Measurements from ENCODE around the gene SDHAF3.
A peak's percentile ranks its signal among the peaks of the same experiment; 100 is the strongest.
"Not testable (repeated sequence)": the region's sequence is repeated elsewhere in the genome, so short reads cannot be mapped to it uniquely, and the experiment has no call there.

SDHAF3 gene

DNA sequence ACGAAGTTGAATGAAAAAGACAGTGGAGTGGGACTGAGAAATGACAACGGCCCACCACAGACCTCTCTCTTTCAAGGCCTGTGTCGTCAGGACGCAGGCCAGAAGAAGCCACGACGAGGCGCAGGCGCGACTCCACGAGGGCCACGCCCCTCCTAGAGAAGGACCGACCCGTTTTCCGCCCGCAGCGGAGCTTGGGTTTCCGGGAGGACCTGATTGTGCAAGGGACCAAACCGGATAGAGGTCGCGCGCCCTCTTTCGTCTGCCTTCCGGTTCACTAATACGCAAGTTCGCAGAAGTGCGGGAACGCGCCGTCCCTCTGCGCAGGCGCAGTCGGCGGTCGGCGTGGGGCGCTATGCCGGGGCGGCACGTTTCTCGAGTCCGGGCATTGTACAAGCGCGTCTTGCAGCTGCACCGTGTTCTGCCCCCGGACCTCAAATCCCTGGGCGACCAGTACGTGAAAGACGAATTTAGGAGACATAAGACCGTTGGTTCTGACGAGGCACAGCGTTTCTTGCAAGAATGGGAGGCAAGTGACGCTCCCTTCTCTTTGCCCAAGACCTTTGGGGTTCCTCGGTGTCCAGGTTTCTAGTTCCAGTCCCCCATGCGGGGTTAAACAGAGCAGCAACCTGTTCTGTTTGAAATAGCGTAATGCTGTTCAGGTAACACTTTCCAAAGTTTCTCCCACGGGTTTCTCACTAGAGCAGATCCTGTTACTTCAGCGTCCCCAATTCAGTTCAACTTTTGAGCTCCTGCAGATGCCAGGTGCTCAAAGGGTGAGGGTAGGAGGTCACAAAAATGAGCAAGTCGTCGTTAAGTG, at the start of gene SDHAF3:
SDHAF3 (plus strand) TSS at position 327 of the 817 bp plus-strand sequence; CDS start at position 353, 26 bp downstream.
- peak; percentile 80 for FAIRE-seq

DNA sequence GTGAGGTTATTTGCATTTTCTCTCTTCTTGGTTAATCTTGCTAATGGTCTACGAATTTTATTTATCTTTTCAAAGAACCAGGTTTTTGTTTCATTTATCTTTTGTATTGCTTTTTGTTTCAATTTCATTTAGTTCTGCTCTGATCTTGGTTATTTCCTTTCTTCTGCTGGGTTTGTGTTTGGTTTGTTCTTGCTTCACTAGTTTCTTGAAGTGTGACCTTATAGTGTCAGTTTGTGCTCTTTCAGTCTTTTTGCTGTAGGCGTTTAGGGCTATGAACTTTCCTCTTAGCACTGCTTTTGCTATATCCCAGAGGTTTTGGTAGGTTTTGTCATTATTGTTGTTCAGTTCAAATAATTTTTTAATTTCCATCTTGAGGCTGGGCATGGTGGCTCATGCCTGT, 45.5 kb upstream of the SDHAF3 start:
- not testable (repeated sequence) for FAIRE-seq

DNA sequence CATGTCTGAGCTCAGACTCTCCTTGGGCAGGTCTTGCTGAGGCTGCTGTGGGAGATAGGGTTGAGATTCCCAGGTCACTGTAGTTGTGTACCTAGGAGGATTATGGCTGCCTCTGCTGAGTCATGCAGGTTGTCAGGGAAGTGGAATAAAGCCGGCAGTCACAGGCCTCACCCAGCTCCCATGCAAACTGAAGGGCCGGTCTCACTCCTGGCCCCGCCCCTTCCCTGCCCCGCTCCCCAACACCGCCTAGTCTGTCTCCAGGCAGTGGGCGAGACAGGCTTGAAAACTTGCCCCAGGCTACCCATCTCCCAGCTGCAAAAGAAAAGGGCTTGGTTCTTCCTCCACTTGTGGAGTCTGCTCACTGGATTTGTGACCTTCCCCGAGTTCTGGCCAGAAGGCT, 41.6 kb upstream of the SDHAF3 start:
- FAIRE-seq = no peak

DNA sequence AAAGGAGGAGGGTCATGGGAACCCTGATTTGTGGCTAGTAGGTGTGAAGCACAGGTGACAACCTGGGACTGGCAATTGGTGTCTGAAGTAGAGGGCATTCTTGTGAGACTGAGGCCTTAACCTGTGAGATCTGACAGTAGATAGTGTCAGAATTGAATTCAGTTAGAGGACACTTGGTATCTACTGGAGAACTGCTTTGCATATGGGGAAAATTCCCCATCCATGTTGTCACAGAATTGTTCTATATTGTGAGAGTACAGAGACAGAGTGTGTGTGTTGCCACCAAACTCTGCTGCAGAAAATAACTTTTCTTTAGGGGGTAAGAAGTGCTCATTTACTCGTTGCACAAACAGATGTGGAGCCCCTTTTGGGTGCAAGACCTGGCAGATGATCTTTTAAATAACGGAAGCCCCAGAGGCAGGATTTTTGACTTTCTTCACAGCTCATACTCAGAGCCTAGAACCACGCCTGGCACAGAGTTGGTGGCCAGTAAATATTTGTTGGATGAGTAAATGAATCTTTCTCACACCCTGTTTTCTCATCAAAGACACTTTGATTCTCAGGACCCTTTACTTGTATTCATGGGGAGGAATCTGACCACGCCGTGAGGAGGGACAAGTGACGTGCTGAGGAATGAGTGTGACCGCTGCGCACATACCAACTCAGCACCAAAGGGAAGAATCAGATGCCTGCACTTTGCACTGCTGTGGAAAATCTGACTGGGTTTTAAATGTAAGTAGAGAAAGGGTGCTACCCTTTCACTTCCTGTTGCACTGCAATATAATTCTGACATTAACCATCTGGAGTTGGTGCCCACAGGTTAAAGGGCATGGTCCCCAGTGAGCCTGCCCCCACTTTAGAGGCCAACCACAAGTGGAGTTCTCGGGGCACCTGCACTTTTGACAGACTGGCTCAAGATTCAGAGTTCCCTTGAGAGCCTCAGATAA, 39.2 kb upstream of the SDHAF3 start:
- FAIRE-seq = no peak

DNA sequence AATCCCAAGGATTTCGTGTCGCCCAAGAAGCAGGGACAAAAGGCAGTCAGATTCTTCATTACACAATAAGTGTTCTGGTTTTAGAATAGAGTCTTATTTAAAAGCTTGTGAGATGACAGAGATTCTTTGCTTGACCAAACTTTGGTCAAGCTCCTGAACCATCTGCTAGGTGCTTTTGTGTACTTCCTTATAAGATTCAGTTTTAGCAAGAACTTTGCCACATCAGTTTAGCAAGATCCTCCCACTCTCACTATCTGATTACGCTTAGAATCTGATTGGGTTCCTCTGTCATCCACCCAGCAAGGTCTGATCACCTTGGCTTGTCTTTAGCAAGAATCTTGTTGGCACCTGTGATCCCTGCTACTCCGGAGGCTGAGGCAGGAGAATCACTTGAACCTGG, 38.2 kb upstream of the SDHAF3 start:
- no peak for FAIRE-seq

DNA sequence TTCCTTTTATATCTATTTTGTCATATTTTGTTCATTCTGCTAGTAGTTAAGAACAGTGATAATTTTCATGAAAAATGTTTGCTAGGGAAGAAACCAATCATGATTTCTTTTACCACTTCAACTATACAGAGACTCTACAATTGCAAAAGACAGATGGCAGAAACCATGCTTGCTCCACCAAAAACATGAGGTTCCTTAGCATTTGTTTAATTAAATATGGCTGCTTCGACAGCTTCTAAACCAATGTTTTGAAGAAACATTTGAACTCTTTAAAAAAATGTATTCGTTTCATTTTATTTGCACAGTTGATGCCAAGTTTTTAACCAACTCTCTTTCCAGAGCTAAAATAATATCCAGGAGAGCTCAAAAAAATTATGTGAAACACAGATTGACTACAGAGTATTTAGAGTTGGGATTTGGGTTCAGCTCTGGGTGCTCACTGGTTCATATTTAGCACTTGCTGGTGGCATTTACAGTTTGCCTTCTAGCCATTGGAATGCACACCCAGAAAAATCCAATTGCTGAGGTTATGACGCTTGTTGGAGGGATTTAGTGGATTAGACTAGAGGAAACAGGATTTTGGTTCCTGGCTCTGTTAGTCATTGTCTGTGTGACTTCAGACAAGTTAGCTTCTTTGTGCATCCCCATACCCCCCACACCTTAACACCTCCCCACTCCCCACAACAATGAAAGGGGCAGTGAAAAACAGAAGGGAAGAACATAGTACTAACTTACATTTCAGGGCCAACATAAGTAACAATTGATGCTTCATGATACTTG, 35.8 kb upstream of the SDHAF3 start:
- FAIRE-seq = no peak

DNA sequence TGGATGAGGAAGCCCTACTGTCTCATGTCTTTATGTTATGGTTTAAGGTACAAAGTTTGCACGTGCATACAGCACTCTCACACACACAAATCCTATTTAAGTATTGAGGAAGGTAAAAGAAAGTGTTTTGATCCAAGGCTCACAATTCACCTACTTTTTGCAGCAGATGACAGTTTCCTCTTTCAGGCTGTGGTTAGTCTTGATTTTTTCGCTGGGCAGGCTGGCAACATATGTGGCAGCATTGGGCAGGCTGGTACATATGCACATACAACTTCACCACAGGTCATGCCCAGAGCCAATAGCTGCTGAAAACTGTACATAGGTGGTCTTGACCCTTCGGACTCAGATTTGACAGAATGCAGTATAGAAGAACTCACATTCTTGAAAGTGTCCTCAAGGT, 29.1 kb upstream of the SDHAF3 start:
- no peak for FAIRE-seq

DNA sequence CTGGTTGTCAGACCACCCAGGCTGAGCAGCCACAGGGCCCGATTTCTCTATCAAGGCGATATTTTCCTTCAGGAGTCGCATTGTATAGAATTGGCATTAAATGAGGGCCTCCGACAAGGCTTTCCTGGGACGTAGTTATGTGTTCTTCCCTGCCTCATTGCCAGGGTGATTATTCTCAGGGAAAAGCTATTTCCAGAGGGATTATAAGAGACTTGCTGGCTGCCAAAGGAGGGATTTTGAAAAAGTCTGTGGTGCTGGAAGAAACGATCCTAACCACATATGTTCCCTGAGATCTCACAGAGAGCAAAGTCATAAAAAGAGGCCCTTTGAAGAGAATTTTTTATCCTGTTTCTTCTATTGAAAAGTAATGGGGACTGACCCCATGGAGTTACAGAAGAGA, 27.7 kb upstream of the SDHAF3 start:
- FAIRE-seq = no peak

DNA sequence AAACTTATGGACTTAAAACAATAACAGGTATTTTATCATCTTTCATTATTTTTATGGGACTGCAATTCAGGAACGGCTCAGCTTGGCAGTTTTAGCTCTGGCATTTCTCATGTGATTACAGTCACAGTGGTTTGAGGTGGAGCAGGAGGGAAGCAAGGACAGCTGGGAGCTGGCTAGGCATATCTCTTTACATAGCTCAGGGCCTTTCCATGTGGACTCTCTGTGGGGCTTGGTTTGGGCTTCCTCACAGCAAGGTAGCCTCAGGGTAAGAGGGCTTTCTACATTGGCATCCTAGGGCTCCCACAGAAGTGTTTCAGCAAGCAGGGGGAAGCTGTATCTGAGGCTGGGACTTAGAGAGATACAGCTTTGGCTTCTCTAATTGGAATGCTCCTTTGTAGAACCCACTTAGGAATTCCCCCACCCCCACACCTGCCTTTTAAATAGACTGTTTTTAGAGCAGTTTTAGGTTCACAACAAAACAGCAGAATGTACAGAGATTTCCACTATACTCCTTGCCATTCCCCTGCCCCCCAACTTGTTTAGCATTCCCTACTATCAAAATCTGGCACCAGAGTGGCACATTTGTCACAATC, 26.6 kb upstream of the SDHAF3 start:
- FAIRE-seq = no peak

DNA sequence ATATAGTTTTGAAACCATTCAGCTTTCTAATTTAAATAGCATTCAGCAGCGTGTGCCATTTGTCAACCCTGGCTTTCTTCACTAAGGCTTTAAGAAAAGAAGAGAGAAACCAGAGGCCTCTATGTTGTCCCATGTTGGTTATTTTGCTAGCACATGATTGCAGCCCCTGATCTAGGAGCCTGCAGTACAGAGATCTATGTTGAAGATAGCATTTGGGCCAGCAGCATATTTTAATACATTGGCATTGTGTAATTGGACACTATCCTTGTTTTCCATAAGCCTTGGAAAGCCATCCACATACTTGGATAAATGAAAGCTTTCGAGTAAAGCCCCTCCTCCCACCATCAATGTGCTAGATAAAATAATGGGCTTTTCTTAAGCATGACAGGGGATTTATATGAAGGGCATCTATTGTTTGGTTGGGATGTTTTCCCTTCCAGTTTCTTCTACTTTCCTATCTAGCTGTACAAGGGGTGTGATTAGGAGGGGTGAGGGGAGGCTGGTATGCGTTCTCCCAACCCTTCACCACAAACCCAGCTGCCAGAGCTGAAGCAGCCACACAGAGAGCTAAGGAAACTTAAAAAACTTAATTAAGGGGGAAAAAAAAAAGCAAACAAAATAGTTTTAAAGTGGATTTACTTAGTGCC, 23.1 kb upstream of the SDHAF3 start:
- FAIRE-seq = no peak

DNA sequence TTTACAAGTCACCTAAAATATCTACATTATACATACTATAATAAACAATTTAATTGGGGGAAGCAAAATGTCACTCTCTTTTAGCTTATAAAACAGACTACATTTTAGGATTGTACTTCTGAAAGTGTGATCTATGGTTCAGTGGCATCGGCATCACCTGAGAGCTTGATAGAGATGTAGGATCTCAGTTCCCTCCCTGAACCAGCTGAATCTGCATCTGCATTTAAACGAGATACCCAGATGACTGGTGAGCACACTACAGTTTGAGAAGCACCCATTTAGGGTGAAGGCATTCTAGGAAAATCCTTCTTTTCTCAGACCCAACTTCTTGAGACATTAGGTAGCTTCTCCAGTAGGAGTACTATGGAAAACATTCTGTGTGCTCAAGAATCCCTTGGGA, 21.5 kb upstream of the SDHAF3 start:
- no peak for FAIRE-seq

DNA sequence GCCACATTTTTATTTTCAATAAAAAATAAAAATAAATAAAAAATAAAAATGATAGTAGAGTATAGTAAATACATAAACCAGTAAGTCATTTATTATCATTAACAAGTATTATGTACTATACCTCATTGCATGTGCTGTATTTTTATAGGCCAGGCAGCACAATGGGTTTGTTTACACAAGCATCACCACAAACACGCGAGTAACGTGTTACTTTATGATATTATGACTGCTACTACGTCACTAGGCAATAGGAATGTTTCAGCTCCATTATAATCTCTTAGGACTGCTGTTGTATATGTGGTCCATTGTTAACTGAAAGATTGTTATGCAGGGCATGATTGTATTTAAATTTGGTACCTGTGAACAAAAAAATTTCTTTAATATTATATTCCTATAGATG, 20.8 kb upstream of the SDHAF3 start:
- no peak for FAIRE-seq

DNA sequence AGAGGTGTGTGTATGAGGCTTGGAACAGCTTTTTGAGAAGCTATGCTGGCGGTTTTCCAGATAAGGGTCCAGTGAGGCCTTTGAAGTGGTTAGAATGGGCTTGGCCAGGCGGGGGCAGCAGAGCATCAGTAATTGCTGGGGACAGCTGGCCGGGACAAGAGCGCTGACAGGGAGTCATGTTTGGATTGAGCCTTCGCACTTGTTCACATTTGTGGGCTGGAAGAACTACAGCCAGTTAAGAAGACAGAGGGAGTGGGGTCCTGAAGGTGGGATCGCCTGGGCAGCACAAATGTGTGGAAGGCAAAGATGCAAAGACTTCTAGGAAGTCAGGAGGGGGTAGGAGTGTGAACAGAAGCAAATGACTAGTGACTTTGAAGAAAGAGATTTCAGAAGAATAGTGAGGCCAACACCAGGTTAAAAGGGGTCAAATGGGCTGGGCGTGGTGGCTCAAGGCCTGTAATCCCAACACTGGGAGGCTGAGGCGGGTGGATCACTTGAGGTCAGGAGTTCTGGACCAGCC, 12.7 kb upstream of the SDHAF3 start:
- no peak for FAIRE-seq

DNA sequence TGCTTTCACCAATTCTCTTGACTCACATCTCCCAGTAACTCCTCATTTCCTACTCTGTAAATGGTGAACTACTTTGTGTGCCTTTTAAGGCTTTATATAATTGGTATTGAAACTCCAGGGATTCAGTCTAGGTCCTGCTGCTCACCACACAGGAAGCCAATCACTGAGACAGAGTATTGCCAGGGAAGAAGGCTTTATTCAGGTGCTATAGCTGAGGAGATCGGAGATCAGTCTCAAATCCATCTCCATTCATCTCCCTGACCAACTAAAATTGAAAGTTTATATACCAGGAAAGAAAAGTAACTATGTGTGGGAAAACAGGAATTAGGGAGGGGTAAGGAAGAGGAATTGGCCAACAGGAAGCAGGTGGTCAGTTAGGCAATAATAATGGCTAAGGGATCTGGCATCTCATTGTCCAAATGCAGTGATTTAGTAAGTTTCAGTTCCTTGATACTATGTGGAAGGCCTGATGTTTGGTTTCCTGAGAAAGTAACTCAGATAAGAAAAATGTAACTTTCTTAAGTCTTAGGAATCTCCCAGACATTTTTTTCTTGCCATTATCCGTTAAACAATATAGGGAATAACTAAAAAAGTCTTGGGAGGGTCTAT, 10.2 kb upstream of the SDHAF3 start:
- no peak for FAIRE-seq

DNA sequence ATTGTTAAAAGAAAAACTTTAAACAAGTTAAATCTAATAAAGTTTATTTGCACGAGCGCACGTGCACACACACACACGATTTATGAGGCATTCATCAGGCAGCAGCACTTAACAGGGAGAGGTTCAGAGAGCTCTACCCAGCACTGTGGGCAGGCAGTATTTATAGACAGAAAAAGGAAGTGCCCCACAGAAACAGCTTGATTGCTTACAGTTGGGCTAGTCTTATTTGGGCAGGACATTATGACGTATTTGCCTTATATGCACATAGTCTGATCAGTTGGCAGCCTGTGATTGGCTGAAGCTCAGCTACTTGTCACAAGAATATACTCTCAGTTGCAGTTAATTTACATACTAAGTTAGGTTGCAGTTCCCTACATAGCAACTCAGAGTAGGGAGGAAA, 1.2 kb upstream of the SDHAF3 start:
- FAIRE-seq = no peak

DNA sequence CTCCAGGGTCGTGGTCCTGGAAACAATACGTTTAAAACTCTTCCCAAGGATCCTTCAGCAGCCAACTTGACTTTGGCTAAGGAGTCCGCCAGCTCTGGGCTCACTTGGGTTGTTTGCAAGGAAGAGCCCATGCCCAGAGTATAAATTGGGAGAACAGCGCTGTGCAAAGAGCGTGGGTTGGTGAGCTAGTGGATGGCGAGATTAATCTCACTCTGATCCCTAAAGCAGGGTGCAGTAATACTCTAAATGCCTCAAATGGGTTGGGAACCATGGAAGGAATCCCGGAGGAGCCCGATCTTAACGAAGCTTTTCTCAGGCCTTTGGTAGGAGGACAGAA, 495 bp upstream of the SDHAF3 start:
- FAIRE-seq = no peak

DNA sequence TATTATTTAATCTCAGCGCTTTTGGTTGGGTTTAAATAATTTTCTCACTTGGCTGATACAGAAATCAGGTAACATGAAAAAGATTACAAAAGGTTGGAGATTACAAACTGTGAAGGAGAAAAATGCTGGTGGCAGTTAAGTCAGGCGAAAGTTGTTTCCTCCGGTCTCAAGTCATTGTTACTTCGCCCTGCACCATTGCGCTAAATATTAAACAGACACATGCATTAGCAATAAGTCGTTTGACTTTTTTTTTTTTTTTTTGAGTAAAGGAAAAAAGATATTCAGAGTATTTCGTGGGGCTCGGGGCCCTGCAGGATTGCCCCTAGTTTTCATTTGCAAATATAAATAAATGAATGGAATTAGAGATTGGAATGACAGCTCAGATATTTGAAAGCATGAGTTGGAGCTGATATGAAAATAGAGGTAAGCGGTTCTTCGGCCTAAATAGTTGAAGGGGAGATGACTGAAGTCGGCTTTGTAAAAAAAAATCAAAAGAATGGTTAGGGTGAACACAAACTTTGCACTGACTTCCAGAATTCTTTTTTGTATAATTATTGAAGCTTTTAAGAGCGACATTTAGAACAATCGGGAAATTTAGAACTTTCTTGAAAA, 914 bp downstream of the SDHAF3 start:
- no peak for FAIRE-seq

DNA sequence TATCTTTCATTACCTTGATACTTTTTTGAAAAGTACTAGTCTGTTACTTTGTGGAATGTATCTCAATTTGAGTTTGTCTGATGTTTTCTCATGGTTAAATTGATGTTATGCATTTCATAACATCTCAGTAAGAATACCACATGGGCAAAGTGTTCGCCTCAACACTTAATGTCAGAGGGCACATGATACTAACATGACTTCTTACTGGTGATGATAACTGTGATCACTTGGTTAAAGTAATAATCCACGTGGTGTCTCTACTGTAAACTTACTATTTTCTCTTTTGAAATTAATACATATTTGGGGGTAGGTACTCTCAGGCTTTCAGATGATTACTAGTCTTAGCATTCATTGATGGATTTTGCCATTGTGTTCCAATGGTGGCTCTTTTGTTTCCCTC, 2.2 kb downstream of the SDHAF3 start:
- no peak for FAIRE-seq

DNA sequence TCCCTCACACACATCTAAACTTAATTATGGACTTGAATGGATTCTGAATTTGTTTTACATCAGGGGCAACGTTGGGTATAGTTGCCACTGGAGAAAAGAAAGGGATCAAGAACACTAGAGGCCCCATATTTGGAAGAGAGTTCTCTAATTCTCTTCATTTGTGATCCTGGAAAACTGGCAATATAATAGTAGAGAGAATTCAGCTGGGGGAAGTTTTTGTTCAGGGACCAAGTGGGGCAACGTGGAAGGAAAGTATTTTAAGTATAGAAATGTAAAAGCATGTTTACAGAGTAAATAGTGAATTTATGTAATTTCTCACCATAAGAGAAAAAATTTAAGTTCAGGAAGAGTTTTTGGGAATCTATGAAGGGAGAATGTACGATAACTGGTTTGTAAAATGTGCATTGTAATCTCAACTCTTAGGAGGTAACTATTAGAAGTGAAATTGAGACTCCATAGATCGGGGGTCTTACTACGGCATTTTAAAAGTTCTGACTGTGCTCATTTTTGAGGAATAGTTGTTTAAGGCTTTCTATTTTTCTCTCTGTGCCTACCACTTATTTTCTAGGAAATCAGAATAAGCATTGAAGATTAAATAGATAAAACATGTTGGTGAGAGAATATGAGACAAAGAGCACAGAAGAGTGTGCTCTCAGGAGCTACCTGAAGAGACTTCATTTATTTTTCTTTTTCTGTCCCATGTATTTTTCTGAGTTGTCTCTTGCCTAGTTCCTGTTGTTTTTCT, 3.4 kb downstream of the SDHAF3 start:
- no peak for FAIRE-seq

DNA sequence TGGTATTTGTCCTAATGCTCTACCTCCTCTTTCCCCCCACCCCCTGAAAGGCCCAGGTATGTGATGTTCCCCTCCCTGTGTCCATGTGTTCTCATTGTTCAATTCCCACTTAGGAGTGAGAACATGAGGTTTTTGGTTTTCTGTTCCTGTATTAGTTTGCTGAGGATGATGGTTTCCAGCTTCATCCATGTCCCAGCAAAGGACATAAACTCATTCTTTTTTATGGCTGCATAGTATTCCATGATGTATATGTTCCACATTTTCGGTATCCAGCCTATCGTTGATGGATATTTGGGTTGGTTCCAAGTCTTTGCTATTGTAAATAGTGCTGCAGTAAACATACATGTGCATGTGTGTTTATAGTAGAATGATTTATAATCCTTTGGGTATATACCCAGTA, 5.6 kb downstream of the SDHAF3 start:
- not testable (repeated sequence) for FAIRE-seq

Data from TTC549 (cell line).